HFF-Myc (cell line): ENCODE measurements around the gene FBN3.

Experiments used
- DNase-seq: peaks from one replicate; pipeline ENCODE4 v3.0.0-alpha.2; 2011; ENCODE audit warnings: low read depth; ENCODE audit errors: extremely low read depth
- H3K4me3 ChIP-seq: replicated peaks from 2 replicates; pipeline ENCODE4 v1.5.1; 2011; ENCODE audit warnings: low read depth, mild to moderate bottlenecking, control low read depth, low read length
- CTCF ChIP-seq: IDR thresholded peaks from 2 replicates; pipeline ENCODE4 v1.5.1; 2012; ENCODE audit warnings: mild to moderate bottlenecking, low read depth, low read length, control low read depth; ENCODE audit errors: missing control alignments

The FBN3 gene

GRCh38 chr19:8022275-8022674, 127.1 kb downstream of the FBN3 start:
- TF ChIP-seq CTCF: no peak
- no peak for DNase-seq
- no peak overlapping the region for H3K4me3 ChIP-seq

GRCh38 chr19:8021374-8021773, 128.0 kb downstream of the FBN3 start:
- H3K4me3 ChIP-seq: no peak overlapping the region
- TF ChIP-seq CTCF: no peak
- no peak for DNase-seq

- no peak for TF ChIP-seq CTCF
- DNase-seq: no peak
- no peak overlapping the region for H3K4me3 ChIP-seq
Observed at GRCh38 chr19:8020681-8021080, 128.7 kb downstream of the FBN3 start.

GRCh38 chr19:8017808-8018207, 131.6 kb downstream of the FBN3 start:
- no peak for DNase-seq

More at GRCh38 chr19:8017808-8018207, 131.6 kb downstream of the FBN3 start:
- no peak overlapping the region for H3K4me3 ChIP-seq
- TF ChIP-seq CTCF: peak; percentile 19
